GM13977 (cell line): ENCODE data around the gene FRG2.
"Not testable (repeated sequence)": the region's sequence is repeated elsewhere in the genome, so short reads cannot be mapped to it uniquely, and the experiment has no call there.

Experiments used
- DNase-seq: peaks from one replicate; pipeline ENCODE4 v3.0.0; 2012; ENCODE audit warnings: low spot score
- CTCF ChIP-seq: IDR thresholded peaks from 2 replicates; pipeline ENCODE4 v1.5.1; 2012; ENCODE audit warnings: mild to moderate bottlenecking, control low read depth; ENCODE audit not compliant: insufficient read depth; ENCODE audit errors: extremely low read depth, missing control alignments
- in situ Hi-C: fragments of 300-500 bp; cut with MboI; formaldehyde crosslinking; loops from one replicate; pipeline ENCODE4 v1.12.0; 2022; ENCODE audit warnings: low sequenced_read_pairs, low pct_unique_long_range_greater_than_20kb, mixed read lengths, inconsistent platforms; ENCODE audit not compliant: unreplicated experiment

The FRG2 gene

GRCh38 chr4:190020790-190021717 lies 6.0 kb downstream of the FRG2 start:
- in situ Hi-C loops: no loop called here
- peak; percentile 45 for DNase-seq
- TF ChIP-seq CTCF: no peak

- in situ Hi-C loops: not testable (repeated sequence)
- DNase-seq: peak; percentile 12
These were observed 7.1 kb downstream of the FRG2 start for GRCh38 chr4:190019859-190020463.

GRCh38 chr4:190019023-190019858 lies 7.8 kb downstream of the FRG2 start:
- in situ Hi-C loops: no loop called here
- no peak for TF ChIP-seq CTCF
- DNase-seq: peak; percentile 22

GRCh38 chr4:190018201-190018920 lies 8.7 kb downstream of the FRG2 start:
- peak; percentile 3 for DNase-seq
- in situ Hi-C loops: no loop called here
- no peak for TF ChIP-seq CTCF

GRCh38 chr4:190017357-190018200 lies 9.5 kb downstream of the FRG2 start:
- TF ChIP-seq CTCF: no peak

More at GRCh38 chr4:190017357-190018200, 9.5 kb downstream of the FRG2 start:
- in situ Hi-C loops: no loop called here
- peak; percentile 32 for DNase-seq
